ENCODE measurements around the gene ARHGEF1. TPM values are rescaled to one million over a fixed set of nuclear protein-coding genes. Genes with fewer than 3 reads are reported as not detected.
A peak's percentile ranks its signal among the peaks of the same experiment; 100 is the strongest.

The ARHGEF1 gene
- total and polyA plus RNA-seq, 11 donors = 22.8 to 89.2 (median 28.0) TPM

DNA sequence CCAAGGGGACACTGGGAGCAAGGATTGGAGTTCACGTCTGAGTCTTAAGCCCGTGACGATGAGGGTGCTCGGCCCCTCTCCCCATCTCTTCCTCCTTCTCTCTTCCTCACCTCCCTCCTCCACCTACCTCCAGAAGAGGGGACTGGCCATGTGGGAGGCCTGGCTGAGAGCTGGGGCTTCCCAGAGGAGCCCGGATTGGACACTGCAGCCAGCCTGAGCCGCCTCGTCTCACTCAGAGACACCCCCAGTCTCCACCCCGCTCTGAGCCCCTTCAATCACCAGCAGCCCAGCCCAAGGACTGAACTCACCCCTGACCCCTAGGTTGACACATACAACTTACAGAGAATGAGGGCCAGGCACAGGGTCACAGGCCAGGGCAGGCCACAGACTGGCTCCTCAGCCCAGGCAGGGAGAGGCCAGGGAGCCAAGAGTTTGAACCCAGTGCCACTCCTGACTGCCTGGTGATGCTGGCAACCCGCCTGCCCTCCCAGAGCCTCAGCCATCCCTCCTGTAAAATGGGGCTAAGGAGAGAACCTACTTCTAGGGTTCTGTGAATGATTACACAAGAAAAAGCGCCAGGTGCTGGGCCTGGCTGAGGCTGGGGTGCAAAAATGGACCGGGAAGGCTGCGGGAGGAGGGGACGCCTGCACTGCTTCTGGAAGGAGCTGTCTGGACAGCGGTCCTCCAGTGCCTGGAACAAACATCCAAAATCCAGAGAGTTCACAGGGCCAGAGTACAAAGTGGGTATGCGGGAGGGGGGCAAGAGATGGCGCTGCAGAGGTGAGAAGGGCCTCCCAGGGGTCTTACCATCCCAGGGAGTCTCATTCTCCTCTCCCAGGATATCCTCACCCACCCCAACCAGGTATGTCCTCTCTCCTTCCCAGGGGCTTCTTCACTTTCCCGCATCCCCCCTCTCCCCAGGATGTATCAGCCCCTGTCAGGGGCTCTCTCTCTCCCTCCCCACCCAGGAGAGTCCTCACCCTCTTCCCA is 4.8 kb upstream of the ARHGEF1 start:
- TF ChIP-seq CTCF (IDR thresholded peaks at IDR 0.05) = no peak
- TF ChIP-seq POLR2A (IDR thresholded peaks at IDR 0.05) = no peak
- H3K4me1 ChIP-seq = peaks cover 0 to 59% (median 4%) of the 10 kb centered on the region in 12 donors
- H3K9me3 ChIP-seq = no peaks in the 10 kb centered on the region
- H3K4me3 ChIP-seq = no peak overlapping the region
- no peaks in the 10 kb centered on the region for H3K27me3 ChIP-seq
- DNase-seq (no peak), ATAC-seq (no peak)
- peak overlapping the region in 1 of 12 donors; percentile 79 for H3K27ac ChIP-seq
- intact Hi-C loops (cut with DNase I) = loop anchor here in 3 of 10 donors (5.0 to 10.0 kb wide), 3 partner anchors 54 to 357 kb away; no protein-coding TSS in a partner anchor
- 67 to 80% (median 74%) methylated on average over 16 to 17 of the region's 17 CpGs for whole genome bisulfite sequencing, 4 donors
- no peaks in the 10 kb centered on the region for H3K36me3 ChIP-seq

DNA sequence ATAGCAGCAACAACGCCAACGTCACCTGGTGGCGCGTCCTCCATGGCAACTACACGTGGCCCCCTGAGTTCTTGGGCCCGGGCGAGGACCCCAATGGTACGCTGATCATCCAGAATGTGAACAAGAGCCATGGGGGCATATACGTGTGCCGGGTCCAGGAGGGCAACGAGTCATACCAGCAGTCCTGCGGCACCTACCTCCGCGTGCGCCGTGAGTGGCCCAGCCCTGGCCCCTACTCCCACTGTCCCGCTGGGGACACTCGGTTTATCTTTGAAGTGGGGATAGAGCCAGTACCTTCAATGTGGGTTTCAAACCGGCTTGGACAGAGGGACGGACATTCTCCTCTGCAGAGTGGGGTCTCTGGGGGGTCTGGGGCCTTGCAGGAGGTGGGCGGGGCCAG is 3.9 kb upstream of the ARHGEF1 start:
- H3K36me3 ChIP-seq = no peaks in the 10 kb centered on the region
- H3K4me1 ChIP-seq = peaks cover 0 to 50% (median 5%) of the 10 kb centered on the region in 12 donors
- intact Hi-C loops (cut with DNase I) = loop anchor here in 3 of 10 donors (5.0 to 10.0 kb wide), 3 partner anchors 53 to 356 kb away; no protein-coding TSS in a partner anchor
- 86 to 88% (median 88%) methylated on average over 19 to 21 of the region's 21 CpGs for WGBS, 4 donors
- no peaks in the 10 kb centered on the region for H3K27me3 ChIP-seq
- no peaks in the 10 kb centered on the region for H3K9me3 ChIP-seq
- ATAC-seq (no peak), DNase-seq (no peak)
- no peak overlapping the region for H3K4me3 ChIP-seq
- TF ChIP-seq CTCF (IDR thresholded peaks at IDR 0.05) (no peak), POLR2A (IDR thresholded peaks at IDR 0.05) (no peak)
- no peak overlapping the region for H3K27ac ChIP-seq

GRCh38 chr19:41879670-41880328 is 3.2 kb upstream of the ARHGEF1 start:
- 80 to 86% (median 83%) methylated on average over 7 of the region's 7 CpGs for WGBS, 4 donors
- TF ChIP-seq CTCF (IDR thresholded peaks at IDR 0.05) = no peak
- TF ChIP-seq POLR2A (IDR thresholded peaks at IDR 0.05) = no peak
- no peaks in the 10 kb centered on the region for H3K27me3 ChIP-seq
- DNase-seq (no peak), ATAC-seq (no peak)
- no peaks in the 10 kb centered on the region for H3K9me3 ChIP-seq
- no peaks in the 10 kb centered on the region for H3K36me3 ChIP-seq
- peaks cover 0 to 47% (median 8%) of the 10 kb centered on the region in 12 donors for H3K4me1 ChIP-seq
- intact Hi-C loops (cut with DNase I) = loop anchor here in 7 of 10 donors (5.0 to 10.0 kb wide), 5 partner anchors 53 to 355 kb away; partner anchors contain the start of genes RABAC1 (in 2 of the 7) and ZNF574 (in 1 of the 7)
- H3K27ac ChIP-seq = no peak overlapping the region
- no peak overlapping the region for H3K4me3 ChIP-seq

- DNase-seq (no peak), ATAC-seq (no peak)
- Histone ChIP-seq H3K27me3 (no peaks in the 10 kb centered on the region), H3K4me3 (no peak overlapping the region), H3K36me3 (no peaks in the 10 kb centered on the region), H3K4me1 (peaks cover 0 to 48% (median 12%) of the 10 kb centered on the region in 12 donors), H3K27ac (no peak overlapping the region), H3K9me3 (no peaks in the 10 kb centered on the region)
- intact Hi-C loops (cut with DNase I) = loop anchor here in 4 of 10 donors (5.0 kb wide), 3 partner anchors 52 to 197 kb away; partner anchors contain the start of genes RABAC1 (in 2 of the 4) and ZNF574 (in 1 of the 4)
- TF ChIP-seq CTCF (IDR thresholded peaks at IDR 0.05) = no peak
- WGBS, 4 donors = 66 to 76% (median 70%) methylated on average over 5 of the region's 5 CpGs
Observed at GRCh38 chr19:41880329-41880708, 2.7 kb upstream of the ARHGEF1 start.

Measured in heart left ventricle (tissue), 16 donors.